Stimulated activated memory B cell treated with anti-CD40 and anti-IgM and Interleukin-4, amounts not matched to agents 10 μg/mL and 1 μg/mL and 100 μg/mL, for 72 hours (primary cell): ENCODE measurements around the gene GSPT2.

Experiments
- ATAC-seq: fragments of 150-1000 bp; cut with Tn5 transposase; 2 replicates; pipeline ENCODE4 v1.10.0; 2021
- H3K27ac Mint-ChIP-seq: one replicate; pipeline ENCODE4 v1.8.0; 2022; ENCODE audit warnings: mild to moderate bottlenecking, mixed read lengths
- H3K27me3 Mint-ChIP-seq: one replicate; pipeline ENCODE4 v1.8.0; 2022; ENCODE audit warnings: mixed read lengths
- H3K36me3 Mint-ChIP-seq: one replicate; pipeline ENCODE4 v1.8.0; 2022; ENCODE audit warnings: mixed read lengths
- H3K4me1 Mint-ChIP-seq: one replicate; pipeline ENCODE4 v1.8.0; 2022; ENCODE audit warnings: mixed read lengths
- H3K4me3 Mint-ChIP-seq: one replicate; pipeline ENCODE4 v1.8.0; 2022; ENCODE audit warnings: mild to moderate bottlenecking, moderate library complexity, mixed read lengths
- H3K9me3 Mint-ChIP-seq: one replicate; pipeline ENCODE4 v1.8.0; 2022; ENCODE audit warnings: mixed read lengths

Gene GSPT2

GRCh38 chrX:51795136-51795535 is 51.9 kb downstream of the GSPT2 start:
- ATAC-seq = no peak
- peaks cover 11% of the 10 kb centered on the region for H3K27me3 Mint-ChIP-seq
- no peaks in the 10 kb centered on the region for H3K4me1 Mint-ChIP-seq
- H3K9me3 Mint-ChIP-seq = no peaks in the 10 kb centered on the region
- H3K36me3 Mint-ChIP-seq = no peaks in the 10 kb centered on the region
- H3K4me3 Mint-ChIP-seq = no peak overlapping the region
- no peak overlapping the region for H3K27ac Mint-ChIP-seq
